D721Med (cell line): Measurements from ENCODE around the gene VPS45.

Experiments used
- DNase-seq: peaks from one replicate; pipeline ENCODE4 v3.0.0; 2011; ENCODE audit warnings: low spot score; ENCODE audit not compliant: insufficient read length
- FAIRE-seq: peaks from 2 replicates; lab custom pipeline; 2011; peaks lifted over from hg19 to GRCh38; lab: Jason Lieb, UNC
- CTCF ChIP-seq: IDR thresholded peaks from 2 replicates; pipeline ENCODE4 v1.5.1; 2012; ENCODE audit warnings: mild to moderate bottlenecking, control low read depth; ENCODE audit not compliant: insufficient read depth; ENCODE audit errors: missing control alignments

The VPS45 gene

DNA sequence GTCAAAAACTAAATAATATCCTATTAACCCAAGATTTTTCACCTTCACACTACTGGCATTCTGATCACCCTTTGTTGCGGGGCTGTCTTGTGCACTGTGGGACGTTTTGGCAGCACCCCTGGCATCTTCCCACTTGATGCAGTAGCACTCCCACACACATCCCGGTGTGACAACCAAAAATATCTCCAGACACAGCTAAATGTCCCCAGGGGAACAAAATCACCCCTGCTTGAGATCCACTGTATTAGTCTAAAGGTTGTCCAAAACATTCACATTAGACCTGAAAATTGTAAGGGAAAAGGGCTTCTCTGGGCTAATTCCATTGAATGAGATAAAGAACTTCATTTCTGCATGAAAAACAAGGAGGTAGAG lies 120.0 kb downstream of the VPS45 start:
- FAIRE-seq, result no peak
- DNase-seq, result no peak
- no peak for TF ChIP-seq CTCF

DNA sequence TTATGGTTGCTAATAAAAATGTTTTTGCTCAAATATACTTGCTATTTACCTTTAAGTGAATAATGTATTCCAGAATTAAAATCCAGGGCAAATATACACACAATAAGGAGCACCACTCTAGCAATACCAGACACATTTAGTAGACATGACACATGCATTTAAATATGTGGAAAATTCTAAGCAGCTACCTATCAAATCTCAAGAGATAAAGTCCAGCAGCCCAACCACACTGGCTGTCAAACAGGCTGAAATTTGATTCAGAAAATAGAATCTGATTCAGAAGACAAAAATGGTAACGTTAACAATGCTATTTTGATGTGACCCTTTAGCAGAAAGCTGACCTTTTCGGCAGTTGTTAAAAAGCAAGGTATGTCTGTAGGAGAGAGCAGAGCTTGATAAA lies 124.4 kb downstream of the VPS45 start:
- no peak for FAIRE-seq
- no peak for DNase-seq
- TF ChIP-seq CTCF, result no peak

GRCh38 chr1:150194381-150195031 lies 126.9 kb downstream of the VPS45 start:
- DNase-seq, result no peak
- no peak for TF ChIP-seq CTCF
- no peak for FAIRE-seq
